GM21515 (cell line): ENCODE results near the gene FERMT2.

Source experiments
- ATAC-seq: cut with Tn5 transposase; IDR thresholded peaks from one replicate; pipeline ENCODE4 v1.9.1; 2021; ENCODE audit not compliant: unreplicated experiment

The FERMT2 gene

DNA sequence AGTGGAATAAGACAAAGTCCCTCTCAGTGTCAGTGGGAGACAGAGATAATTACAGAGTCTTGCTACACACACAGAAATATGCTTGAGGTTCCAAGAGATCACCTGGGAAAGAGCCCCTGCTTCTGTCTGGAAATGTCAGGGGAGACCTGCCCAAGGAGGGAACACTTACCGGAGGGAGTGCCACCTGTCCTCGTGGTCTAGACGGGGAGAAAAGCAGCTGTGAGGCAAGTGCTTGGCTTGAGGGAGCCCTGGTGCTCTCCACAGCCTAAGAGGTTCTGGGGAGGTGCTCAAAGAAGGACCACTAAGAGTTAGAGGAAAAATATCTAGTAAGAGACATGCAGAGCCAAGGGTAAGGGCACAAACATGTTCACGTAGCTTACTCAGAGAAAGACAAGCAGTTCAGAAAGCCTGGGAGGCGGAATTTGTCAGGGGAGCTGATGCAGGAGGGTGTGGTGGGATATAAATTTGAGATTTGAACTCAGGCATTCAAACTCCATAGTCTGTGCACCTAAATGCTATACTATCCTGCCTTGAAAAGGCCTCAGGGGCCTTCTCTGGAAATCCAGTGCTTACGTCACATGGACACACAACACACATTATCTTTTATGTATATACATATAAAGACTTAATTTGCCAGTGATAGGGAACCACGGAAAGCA, 121.2 kb downstream of the FERMT2 start:
- ATAC-seq, result no peak

DNA sequence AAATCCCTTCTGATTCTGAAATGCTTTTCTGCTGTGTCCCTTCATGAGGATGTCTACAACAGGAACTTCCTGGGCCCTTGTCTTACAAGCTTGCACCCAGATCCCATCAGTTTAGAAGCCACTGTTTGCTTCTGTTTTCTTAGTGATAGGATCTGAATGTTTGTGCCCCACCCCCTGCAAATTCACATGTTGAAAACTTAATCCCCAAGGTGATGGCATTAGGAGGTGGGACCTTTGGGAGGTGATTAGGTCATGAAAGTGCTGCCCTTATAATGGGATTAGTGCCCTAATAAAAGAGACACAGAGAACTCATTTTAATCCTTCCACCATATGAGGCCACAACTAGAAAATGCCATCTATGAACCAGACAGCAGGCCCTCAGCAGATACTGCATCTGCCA, 123.4 kb downstream of the FERMT2 start:
- no peak for ATAC-seq

DNA sequence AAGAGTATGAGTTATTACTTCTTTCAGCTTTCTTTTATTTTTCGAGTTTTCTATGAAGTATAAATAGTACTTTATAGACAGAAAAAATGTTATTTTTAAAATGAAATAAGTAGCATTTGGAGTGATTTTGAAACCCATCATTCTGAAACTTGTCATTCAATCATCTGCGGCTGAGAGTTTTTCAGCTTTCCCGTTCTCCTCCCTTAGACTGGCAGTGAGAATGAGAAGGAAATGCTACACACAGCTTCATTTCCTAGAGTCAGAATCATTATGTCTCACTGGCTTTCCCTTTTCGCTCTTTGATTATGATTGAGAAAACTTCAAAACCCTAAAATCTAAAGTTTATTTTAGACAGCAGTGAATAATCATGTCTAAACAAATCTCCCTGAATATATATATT, 125.8 kb downstream of the FERMT2 start:
- ATAC-seq, result no peak

DNA sequence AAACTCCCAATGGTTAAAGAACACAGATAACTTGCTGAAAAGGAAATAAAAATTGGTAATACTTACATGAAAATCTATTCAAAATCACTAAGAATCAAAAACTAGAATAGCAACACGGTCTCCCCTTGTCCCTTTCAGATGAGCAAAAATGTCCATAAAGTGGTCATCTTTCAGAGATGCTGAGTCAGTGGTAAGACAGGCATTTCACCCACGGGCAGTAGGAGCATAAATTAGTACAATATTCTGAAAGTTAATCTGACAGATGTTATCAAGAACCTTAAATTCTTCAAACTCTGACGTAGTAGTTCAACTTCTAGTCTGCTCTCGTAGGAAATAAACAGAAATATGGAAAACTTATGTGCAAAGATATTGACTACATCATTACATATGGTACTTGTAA, 126.4 kb downstream of the FERMT2 start:
- ATAC-seq, result no peak

DNA sequence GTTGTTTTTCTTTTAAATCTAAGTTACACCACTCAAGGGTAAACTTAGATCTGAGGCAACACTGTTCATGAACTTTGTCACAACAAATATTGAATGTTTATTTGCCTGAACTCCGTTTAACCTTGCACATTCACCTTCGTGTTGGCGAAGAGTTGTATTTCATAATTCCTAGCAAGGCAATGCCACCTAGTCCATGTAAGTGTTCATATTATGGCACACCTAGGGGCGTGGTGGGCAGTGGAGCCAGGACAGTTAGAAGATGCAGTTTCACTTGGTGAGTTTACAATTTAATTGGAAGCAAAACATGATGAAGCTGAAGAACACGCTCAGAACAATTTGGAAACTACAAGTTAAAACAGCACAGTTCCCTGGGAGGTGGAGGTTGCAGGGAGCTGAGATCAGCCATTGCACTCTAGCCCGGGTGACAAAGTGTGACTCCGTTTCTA, 129.0 kb downstream of the FERMT2 start:
- no peak for ATAC-seq

DNA sequence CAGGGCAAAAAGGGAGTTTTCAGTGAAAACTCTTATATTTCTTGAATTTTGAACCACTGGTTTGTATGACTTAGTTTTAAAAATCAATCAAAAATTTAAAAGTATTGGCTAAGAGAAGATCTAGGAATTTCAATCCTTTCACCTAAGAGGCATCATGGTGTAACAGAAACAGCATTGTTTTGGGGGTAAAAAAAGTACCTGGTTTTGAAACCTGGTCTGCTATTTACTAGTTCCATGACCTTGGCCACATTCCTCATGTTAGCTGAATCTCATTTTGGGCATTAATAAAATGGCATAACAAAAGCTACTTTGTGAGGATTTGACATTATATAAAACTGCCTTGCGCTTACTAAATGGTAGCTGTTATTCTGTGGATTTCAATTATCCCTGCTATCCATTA, 142.7 kb downstream of the FERMT2 start:
- no peak for ATAC-seq
